T-helper 2 cell (primary cell): ENCODE data around the gene TDRD6.

Experiments
- DNase-seq, 5 experiments: peaks; one replicate each; pipeline versions ENCODE4 v3.0.0 to v3.0.0-alpha.2; 2012 to 2022

Gene TDRD6

DNA sequence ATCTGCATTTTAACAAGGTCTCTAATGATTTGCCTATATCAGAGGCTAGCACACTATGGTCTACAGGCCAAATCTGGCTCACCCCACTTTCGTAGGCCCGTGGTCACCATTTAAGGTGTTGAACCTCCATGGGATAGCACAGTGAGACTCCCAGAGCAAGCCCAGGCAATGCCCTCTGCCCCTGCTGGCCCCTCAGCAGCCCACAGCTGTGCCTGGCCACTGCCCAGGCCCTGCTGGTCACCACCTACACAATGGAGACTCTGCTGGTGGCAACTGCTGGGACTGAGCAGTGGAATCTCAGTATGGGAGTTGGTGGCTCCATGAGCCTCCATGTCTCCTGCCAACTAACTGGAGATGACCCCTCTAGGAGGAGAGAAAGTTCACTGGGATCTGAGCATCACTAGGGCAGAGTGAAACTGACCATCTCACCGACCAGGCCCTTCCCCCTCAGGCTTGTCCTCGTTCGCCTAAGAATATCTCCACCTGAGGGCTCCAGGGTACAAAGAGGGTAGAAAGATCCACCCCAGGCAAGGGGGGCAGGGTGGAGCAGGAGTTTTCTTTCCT, 61.3 kb downstream of the TDRD6 start:
- DNase-seq = no peak

DNA sequence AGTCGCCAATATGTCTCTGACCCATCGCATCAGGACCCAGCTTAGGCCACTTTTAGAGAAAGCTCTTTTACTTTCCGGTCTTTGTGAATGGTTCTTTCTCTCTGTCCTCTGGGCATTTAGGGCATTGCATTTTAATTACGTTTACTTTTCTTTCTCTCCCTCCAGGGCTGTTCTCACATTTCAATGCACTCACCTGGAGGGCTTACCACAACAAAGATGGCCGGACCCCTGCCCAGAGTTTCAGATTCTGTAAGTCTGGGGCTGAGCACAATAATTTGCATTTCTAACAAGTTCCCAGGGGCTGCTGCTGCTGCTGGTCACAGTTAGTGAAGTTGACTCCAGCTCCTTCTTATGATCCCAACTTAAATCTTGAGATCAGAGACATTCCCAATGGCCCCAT, 62.0 kb downstream of the TDRD6 start:
- DNase-seq = no peak

GRCh38 chr6:46751658-46752057, 64.0 kb downstream of the TDRD6 start:
- no peak for DNase-seq
